PC-9 (cell line): ENCODE data around the gene PBX3.

Experiments used
- EZH2 ChIP-seq: fragments of 200-600 bp; sonication (generic); IDR thresholded peaks from 2 replicates; pipeline ENCODE4 v1.8.0; 2017; ENCODE audit warnings: antibody characterized with exemption, low read depth
- TF ChIP-seq, protein P1 (sequence below): fragments of 200-600 bp; sonication (generic); conservative IDR thresholded peaks from 2 replicates; pipeline ENCODE4 v1.6.1; 2017; ENCODE audit warnings: mixed run types, antibody characterized with exemption, mild to moderate bottlenecking, moderate library complexity

DNA sequence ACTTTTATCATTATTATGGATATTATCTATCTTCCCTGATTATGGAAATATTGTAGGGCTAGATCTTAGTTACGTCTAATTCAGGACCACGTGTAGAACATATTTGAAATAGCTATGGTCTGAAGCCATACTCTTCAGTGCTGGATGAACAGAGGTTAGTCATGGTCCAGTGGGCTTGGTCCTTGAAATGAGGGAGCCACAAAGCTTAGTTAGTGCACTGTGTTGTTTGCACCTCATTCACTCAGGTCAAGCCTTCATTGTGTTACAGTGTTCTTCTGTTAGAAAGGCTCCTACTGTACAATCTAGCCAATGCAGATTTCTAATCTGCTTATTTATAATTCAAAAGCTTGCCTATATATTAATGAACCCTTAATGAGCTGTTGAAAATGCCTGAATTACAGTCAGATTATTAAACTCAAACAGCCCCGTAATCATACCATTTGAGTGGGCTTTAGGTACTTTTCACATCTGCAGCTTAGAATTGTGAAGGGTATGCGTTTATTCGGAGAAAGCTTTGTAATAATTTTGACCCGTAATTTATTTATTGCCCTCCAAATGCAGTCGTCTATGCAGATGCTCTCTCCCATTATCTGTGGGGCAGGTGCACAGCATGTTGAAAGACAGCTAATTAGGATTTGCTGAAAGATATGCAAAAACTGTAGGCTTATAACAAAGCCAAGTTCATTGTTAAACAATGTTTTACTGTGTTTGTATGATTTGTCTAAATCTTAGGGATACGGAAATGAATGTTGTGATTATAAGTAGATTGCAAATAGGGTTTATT lies 164.9 kb downstream of the PBX3 start:
- TF ChIP-seq, protein P1, sequence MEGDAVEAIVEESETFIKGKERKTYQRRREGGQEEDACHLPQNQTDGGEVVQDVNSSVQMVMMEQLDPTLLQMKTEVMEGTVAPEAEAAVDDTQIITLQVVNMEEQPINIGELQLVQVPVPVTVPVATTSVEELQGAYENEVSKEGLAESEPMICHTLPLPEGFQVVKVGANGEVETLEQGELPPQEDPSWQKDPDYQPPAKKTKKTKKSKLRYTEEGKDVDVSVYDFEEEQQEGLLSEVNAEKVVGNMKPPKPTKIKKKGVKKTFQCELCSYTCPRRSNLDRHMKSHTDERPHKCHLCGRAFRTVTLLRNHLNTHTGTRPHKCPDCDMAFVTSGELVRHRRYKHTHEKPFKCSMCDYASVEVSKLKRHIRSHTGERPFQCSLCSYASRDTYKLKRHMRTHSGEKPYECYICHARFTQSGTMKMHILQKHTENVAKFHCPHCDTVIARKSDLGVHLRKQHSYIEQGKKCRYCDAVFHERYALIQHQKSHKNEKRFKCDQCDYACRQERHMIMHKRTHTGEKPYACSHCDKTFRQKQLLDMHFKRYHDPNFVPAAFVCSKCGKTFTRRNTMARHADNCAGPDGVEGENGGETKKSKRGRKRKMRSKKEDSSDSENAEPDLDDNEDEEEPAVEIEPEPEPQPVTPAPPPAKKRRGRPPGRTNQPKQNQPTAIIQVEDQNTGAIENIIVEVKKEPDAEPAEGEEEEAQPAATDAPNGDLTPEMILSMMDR: no peak
- no peak for TF ChIP-seq EZH2
